T-helper 9 cell (primary cell): ENCODE measurements around the gene ATF1.
"Not testable (repeated sequence)": the region's sequence is repeated elsewhere in the genome, so short reads cannot be mapped to it uniquely, and the experiment has no call there.

ENCODE experiments used
- DNase-seq: peaks from one replicate; pipeline ENCODE4 v3.0.0-alpha.2; 2020

The ATF1 gene

DNA sequence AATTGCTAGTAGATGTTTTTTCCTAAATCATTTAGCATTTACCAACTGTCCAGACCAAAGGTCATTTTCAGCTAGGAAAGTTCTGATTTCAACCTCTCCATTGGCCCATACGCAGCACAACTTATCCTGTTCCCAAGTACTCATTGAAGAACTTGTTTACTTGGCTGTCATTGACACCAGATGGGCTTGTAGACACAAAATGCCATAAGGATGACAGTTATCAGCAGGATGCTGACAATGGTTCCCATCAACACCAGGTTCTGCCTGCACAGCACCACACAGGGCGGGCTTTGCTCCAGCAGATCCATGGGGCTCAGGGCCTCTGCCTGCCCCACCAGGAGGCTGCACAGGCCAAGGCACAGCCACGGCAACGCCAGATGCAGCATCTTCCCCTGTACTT, 42.3 kb downstream of the ATF1 start:
- DNase-seq, result no peak

DNA sequence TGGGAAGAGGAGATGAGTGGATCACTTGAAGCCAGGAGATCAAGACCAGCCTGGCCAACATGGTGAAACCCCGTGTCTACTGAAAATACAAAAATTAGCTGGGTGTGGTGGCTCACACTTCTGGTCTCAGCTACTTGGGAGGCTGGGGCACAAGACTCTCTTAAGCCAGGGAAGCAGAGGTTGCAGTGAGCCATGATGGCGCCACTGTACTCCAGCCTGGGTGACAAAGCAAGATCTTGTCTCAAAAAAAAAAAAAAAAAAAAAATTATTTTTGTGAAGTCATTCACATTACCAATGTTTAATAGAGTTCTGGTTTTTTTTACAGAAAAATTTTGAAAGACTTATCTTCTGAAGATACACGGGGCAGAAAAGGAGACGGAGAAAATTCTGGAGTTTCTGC, 45.2 kb downstream of the ATF1 start:
- DNase-seq, result not testable (repeated sequence)

DNA sequence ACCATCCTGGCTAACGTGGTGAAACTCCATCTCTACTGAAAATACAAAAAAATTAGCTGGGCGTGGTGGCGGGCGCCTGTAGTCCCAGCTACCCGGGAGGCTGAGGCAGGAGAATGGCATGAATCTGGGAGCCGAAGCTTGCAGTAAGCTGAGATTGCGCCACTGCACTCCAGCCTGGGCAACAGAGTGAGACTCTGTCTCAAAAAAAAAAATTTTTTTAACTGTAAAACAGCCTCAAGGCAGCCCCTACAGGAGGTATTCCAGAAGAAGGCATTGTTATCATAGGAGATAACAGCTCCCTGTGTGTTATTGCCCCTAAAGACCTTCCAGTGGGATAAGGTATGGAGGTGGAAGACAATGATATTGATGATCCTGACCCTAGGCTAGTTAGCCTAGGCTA, 51.0 kb downstream of the ATF1 start:
- DNase-seq, result not testable (repeated sequence)

DNA sequence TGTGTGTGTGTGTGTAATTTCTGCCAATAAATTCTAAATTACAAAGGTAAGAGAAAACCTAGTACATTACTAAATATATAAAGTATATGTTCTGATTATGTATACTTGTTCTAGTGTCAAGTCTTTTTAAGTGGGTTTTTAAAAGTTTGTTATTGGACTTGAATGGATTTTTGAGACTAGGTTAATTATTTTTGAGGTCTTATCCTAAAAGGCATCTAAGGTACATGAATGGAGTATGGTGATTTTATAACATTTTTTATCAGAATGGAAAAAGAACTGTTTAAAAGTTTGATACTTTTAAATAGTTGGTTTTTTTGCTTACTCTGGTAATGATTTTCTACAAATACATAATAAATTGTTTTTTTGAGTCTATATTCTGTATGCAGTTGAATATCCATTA, 56.3 kb downstream of the ATF1 start:
- no peak for DNase-seq

DNA sequence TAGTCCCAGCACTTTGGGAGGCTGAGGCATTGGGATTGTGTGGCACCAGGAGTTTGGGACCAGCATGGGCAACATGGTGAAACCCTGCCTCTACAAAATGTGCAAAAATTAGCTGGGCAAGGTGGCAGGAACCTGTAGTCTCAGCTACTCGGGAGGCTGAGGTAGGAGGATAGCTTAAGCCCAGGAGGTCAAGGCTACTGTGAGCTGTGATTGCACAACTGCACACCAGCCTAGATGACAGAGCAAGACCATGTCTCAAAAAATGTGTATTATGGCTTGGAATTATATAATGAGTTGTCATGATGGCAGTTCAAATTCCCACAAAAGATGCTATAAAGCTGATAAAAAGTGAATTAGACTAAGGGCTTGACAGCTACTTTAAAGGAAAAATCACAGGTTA, 58.2 kb downstream of the ATF1 start:
- no peak for DNase-seq

DNA sequence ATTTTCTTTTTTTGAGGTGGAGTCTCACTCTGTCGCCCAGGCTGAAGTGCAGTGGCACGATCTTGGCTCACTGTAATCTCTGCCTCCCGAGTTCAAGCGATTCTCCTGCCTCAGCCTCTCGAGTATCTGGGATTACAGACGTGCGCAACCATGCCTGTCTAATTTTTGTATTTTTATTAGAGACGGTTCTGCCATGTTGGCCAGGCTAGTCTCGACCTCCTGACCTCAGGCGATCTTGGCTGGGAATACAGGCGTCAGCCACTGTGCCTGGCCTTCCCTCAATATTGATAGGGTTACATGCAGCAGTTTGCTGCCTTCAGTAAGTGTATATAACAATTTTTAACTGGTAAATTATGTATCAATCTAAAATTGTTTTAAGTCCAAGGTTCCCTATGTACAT, 59.8 kb downstream of the ATF1 start:
- not testable (repeated sequence) for DNase-seq

DNA sequence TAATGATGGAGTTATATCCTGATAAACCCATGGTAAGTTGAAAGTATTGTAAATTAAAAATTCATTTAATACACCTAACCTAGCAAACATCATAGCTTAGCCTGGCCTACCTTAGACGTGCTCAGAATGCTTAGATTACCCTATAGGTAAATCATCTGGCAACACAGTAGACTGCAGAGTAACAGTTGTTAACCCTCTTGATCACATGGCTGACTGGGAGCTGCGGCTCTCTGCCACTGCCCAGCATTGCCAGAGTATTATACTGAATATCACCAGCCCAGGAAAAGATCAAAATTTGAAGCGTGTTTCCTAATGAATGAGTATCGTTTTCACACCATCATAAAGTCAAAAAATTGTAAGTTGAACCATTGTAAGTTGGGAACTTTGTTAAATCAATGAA, 61.0 kb downstream of the ATF1 start:
- DNase-seq, result no peak

DNA sequence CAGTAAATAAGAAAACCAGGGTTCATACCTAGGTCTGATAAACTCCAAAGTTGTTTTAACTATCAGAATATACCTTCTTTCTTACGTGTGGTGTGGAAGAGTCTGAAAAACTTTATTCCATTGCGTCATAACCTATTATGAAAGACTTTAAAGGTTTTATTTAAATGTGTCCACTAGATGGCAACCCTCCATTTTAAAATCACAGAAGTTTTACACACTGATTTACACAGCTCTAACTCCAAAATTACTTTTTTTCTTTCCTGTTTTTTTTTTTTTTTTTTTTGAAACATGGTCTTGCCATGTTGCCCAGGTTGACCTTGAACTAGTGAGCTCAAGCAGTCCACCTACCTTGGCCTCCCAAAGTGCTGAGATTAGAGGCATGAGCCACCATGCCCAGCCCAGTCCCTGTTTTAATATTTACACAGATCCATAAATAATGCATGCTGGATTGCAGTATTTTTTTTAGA, 61.5 kb downstream of the ATF1 start:
- DNase-seq, result no peak

DNA sequence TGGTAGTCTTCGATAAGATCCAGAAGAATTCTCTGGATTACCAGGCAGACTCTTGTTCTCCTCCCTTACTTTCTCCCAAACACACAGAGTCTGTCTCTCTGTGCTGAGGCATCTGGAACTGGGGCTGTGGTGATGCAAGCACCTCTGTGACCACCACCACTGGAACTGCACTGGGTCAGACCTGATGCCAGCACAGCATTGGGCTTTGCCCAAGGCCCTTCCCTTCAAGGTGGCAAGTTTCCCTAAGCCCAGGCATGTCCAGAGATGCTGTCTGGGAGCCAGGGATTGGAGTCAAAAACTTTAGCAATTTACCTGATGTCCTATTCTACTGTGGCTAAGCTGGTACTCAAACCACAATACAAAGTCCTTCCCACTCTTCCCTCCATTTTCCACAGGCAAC, 64.2 kb downstream of the ATF1 start:
- DNase-seq, result no peak

DNA sequence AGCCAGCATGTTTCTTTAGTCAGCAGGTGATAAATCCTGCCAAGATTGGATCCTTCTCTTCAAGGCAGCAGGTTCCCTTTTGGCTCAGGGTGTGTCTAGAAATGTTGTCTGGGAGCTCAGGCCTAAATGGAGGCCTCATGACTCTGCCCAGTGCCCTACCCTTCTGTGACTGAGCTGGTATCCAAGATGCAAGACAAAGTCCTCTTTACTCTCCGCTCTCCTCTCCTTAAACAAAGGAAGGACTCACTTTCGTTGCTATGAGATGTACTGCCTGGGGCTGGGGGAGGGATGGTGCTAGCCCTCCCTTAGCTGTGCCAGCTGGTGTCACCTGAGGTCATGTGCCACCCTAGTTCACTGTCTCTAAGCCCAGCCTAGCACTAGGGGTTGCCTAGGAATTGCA, 65.0 kb downstream of the ATF1 start:
- no peak for DNase-seq

DNA sequence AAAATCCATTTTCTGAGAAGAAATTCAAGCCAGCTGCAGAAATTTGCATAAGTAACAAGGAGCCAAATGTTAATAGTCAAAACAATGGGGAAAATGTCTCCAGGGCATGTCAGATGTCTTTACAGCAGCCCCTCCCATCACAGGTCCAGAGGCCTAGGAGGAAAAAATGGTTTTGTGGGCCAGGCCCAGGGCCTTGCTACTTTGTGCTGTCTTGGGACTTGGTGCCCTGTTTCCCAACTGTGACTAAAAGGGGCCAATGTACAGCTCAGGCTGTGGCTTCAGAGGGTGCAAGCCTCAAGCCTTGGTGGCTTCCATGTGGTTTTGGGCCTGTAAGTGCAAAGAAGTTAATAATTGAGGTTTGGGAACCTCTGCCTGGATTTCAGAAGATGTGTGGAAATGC, 69.9 kb downstream of the ATF1 start:
- not testable (repeated sequence) for DNase-seq

DNA sequence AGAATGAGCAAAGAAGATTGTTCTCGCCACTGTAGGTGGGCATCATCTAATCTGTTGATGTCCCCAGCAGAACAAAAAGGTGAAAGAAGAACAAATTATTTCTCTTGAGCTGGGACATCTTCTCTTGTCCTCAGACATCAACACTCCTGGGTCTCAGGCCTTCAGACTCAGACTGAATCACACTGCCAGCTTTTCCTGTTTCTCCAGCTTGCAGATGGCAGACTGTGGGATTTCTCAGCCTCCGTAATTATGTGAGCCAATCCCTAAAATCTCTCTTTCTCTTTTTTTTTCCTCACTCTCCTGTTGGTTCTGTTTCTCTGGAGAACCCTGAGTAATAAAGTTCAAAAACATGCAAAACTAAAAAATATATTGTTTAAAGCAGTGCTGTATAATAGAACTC, 75.1 kb downstream of the ATF1 start:
- DNase-seq, result no peak

DNA sequence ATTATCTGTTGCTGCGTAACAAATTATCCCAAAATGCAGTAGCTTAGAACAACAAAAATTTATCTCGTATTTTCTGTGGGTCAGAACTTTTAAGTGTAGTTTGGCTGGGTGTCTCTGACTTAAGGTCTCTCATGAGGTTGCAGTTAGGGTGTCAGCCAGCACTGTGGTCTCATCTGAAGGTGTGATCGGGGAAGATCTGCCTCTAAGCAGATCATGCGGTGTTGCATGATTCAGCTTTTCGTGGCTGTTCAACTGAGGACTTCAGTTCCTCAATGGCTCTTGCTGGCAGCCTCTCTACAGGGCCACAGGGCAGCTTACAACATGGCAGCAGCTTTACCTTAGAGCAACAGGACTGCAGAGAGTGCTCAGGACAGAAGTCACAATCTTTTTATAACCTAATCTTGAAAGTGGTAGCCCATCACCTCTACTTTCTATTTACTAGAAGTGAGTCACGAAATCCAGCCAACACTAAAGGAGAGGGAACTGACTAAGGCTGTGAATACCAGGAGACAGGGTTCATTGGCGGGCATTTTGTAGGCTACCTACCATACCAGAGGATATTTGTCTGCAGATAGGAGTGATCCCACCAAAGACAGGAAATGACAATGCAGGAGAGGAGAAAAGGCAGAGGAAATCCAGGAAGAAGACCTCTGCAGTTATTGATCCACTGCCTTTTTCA, 77.0 kb downstream of the ATF1 start:
- no peak for DNase-seq

DNA sequence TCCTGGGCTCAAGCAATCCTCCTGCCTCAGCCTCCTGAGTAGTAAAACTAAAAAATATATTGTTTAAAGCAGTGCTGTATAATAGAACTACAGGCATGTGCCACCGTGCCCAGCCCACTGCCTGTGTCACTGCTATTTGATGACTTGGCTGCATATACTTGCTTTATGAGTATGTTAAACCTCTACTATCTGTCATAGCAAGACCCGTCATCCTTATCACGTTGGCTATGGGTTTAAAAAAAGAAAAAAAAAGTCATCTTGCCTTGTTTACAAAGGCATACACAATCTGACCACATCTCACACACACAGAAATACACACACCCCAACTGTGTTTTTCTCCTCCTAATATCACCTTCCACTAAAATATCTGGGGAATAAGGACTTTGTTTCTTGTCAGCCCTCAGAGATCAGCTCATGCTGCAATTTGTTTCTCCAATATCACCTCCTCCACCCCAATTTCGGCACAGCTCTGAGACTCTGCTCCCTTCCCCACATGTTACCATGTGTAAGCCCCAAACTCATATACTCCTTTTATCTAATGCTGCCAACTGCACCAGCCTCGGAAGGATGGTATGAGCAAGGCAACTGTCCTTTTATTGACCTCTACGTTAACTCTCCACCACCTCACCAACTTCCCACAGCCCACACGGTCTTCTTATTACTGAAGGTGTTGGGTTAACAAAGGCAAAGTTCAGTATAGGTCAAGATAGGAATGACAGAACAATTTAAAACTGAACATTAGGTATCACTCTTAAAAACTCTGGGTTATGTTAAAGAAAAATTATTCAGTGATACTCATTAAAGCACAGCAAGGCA, 78.0 kb downstream of the ATF1 start:
- DNase-seq, result no peak

DNA sequence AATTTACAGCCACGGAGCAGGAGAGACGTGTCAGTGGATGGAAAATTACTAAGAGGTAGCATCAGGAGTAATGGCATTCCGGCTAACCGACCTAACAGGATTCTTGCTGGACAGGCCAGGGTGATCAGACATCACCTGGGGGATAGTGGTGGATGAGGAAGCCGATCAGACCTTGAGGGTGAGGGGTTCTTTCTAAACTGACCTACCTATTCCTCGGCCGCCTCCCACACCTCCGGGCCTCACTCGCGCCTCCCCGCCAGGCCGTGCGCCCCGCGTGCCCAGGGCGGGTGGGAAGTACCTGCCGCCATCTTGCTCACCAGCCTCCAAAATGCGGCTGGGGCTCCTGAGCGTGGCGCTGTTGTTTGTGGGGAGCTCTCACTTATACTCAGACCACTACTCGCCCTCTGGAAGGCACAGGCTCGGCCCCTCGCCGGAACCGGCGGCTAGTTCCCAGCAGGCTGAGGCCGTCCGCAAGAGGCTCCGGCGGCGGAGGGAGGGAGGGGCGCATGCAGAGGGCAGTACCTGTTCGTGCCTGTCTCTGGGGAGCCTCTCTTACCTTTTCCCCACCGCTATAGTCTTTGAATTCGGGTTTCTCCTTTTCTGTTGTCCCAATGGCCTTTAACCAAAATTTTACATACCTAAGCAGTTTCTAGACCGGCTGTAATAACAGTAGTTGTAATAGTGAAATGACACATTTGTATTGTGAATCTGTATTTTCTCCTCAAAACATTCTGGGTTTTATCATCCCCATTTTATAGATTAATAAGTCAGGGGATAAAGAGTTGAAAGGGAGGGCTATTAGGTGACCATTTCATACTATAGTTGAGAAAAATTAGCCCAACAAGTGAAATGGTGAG, 79.0 kb downstream of the ATF1 start, which contains the start of gene TMPRSS12:
TMPRSS12 (plus strand) TSS at position 290 of the 857 bp plus-strand sequence; CDS start at position 329, 39 bp downstream.
- DNase-seq, result no peak

DNA sequence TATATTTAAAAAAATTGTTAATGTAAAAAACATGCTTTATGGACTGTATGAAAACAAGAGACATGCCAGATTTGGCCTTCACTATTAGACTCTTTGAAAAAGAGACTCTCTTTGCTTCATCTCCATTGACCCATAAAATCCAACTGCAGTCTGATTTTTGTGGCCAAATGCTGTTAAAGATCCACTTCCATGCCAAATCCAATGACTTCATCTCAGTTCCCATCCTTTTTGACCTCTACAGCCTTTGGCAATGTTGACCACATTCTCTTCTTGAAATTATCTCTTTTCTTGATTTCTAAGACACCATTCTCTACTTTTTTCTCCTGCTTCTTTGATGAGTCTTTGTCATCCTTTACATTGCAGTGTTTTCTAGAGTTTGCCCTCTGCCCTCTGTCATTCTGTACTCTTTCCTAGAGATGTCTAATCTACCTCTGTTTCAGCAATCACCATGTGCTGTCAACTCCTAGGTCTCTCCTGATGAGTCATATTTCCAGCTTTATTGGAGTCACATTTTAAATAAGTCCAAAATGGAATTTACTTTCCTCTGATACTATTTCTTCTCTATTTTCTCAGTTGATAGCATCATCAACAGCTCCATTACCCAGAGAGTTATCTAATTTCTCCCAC, 81.2 kb downstream of the ATF1 start:
- no peak for DNase-seq

DNA sequence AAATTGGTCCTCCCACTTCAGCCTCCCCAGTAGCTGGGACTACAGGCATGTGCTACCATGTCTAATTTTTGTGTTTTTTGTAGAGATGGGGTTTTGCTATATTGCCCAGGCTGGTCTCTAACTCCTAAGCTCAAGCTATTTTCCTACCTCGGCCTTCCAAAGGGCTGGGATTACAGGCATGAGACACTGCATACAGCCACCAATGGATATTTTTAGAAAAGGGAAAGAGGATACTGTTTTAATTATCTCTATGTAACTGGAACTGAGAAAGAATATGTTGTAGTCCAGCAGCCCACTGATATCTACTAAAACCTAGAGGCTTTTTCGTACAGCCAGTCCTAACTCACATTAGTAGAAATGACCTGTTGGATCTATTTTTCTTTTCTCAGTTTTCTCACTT, 85.1 kb downstream of the ATF1 start:
- no peak for DNase-seq

DNA sequence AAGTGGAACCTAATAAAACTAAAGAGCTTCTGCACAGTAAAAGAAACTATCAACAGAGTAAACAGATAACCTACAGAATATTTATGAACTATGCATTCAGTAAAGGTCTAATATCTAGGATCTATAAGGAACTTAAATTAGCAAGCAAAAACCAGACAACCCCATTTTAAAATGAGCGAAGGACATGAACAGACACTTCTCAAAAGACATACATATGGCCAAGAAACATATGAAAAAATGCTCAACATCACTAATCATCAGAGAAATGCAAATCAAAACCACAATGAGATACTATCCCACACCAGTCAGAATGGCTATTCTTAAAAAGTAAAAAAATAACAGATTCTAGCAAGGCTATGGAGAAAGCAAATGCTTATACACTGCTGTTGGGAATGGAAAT, 91.3 kb downstream of the ATF1 start:
- not testable (repeated sequence) for DNase-seq

DNA sequence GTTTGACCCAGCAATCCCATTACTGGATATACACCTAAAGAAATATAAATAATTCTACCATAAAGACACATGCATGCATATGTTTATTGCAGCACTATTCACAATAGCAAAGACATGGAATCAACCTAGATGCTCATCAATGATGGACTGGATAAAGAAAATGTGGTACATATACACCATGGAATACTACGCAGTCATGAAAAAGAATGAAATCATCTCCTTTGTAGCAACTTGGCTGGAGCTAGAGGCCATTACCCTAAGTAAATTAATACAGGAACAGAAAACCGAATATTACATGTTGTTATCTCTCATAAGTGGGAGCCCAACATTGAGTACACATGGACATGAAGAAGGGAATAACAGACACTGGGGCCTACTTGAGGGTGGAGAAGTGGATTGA, 91.8 kb downstream of the ATF1 start:
- not testable (repeated sequence) for DNase-seq

DNA sequence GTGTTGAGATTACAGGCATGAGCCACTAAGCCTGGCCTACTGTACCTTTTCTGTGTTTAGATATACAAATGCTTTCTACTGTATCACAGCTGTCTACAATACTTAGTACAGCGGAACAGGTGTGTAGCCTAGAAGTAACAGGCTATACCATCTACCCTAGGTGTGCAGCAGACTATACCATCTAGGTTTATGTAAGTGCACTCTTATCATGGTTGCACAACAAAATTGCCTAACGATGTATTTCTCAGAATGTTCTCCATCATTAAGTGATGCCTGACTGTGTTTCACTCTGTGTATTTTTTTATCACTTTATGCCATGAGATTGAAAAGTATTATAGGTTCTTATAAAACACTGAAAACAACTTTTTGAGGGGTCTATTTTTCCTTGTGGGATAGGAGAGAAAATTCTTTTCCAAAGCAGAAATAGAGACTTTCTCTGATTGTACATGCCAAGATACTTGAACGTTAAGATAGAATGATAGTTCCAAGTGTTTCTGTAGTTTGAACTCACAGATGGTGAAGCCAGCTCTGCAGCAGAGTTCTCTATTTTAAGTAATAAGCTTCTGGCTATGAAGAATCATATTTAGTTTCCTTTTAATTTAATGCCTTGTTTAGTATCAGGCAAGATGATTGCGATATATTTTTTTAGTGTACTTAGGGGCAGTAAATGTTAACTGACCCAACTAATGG, 95.9 kb downstream of the ATF1 start:
- no peak for DNase-seq

DNA sequence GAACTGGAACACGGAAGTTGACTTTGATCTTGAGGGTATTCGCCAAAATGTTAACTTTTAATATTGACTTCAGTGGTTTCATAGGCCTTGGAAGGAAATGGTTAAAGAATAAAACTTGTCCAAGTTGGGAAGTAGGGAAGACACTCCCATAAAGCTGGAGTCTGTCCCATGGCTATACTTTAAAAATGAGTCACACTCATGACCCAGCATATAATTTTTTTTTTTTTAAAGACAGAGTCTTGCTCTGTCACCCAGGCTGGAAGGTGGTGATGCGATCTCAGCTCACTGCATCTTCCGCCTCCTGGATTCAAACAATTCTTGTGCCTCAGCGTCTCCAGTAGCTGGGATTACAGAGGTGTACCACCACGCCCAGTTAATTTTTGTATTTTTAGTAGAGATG, 98.4 kb downstream of the ATF1 start:
- DNase-seq, result no peak

DNA sequence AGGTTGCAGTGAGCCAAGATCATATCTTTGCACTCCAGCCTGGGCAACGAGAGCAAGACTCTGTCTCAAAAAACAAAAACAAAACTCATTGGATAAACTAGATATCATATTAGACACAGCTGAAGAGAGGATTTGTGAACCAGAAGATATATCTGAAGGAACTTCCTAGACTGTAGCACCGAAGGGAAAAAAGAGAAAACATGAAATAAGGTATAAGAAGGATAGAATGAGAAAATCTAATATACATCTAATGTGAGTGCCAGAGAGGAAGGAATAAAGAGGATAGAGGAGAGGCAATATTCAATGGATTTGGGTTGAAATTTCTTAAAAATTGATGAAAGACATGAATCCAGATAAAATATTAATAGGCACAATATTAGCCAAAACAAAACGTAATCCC, 101.4 kb downstream of the ATF1 start:
- no peak for DNase-seq
